Activated CD4-positive, alpha-beta T cell treated with anti-CD3 and anti-CD28 coated beads, Interleukin-2, amount 50 U/mL, for 24 hours (primary cell): Measurements from ENCODE around the gene PAQR8.

Experiments used
- DNase-seq, 2 donors: peaks; one replicate each; pipeline ENCODE4 v3.0.0-alpha.2; 2020; ENCODE audit warnings: low read depth in 1 of 2, low spot score in 1 of 2

PAQR8 gene

GRCh38 chr6:52361945-52362442, at the start of gene PAQR8:
Gene PAQR8 (plus strand): TSS chr6:52362151. CDS start chr6:52403214, 41,063 bp downstream.
- DNase-seq, result peak; percentile 66

- no peak for DNase-seq
These were observed 49.5 kb upstream of the PAQR8 start for GRCh38 chr6:52312461-52312860.

- no peak for DNase-seq
These were observed 47.2 kb upstream of the PAQR8 start for GRCh38 chr6:52314752-52315151.

DNA sequence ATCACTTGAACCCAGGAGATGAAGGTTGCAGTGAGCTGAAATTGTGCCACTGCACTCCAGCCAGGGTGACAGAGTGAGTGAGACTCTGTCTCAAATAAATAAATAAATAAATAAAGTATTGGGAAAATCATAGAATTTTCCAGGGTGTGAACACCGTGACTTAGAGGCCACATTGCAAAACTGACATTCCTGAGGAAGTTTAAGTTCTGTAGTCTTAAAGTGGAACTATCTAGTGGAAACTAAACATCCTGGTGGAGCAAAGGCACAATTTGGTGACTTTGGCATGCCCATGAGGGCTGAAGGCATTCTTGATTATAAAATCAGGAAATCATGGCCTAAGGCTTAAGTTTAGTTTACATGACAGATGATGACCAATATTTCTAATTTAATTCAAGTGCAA, 44.7 kb upstream of the PAQR8 start:
- no peak for DNase-seq

GRCh38 chr6:52317841-52318581, 43.9 kb upstream of the PAQR8 start:
- no peak for DNase-seq

DNA sequence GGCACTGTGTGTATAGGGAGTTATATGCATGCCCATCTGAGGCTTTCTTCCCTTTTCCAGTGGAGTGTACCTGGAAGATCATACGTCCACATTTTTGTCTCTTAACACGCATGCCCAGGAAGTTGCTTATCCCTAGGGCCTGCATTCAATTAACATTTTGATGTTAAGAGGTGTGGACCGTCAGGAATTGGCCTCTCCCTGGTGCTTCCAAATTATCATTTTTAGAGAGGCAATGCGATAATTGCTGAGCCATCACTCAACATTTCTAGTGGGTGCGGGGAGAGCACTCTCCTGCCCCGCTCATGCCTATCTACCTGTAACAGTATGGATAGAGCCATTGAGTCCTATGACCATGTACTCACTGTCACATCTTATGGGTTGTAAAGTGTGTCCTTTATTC, 37.8 kb upstream of the PAQR8 start:
- DNase-seq, result no peak

DNA sequence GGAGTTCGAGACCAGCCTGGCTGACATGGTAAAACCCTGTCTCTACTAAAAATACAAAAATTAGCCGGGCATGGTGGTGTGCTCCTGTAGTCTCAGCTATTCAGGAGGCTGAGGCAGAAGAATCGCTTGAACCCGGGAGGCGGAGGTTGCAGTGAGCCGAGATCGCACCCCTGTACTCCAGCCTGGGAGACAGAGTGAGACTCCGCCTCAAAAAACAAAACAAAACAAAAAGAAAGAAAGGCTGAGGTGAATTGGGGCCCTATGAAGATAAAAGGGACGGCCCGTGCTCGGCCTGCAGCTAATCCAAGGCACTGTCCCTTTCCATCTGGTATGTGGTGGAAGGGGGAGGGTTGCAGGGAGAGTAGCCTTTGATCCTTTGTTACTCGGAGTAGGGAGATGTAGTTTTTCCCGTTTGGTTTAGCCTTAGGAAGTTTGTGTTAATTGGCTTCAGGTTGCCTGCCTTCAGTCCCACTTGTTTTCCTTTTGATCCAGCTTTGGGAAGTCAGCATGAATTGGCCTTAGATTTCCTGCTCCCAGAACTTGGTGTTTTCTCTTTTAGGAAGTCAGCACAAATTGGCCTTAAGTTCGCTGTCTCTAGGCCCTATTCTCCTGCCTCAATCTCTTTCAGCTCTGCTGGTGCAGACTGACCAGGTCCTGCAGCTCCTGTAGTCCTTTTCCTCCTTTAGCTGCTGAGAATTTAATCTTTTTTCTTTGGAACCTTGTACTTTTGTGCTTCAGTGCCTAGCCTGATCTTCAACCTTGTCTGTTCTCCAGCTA, 36.1 kb upstream of the PAQR8 start:
- DNase-seq, result no peak

DNA sequence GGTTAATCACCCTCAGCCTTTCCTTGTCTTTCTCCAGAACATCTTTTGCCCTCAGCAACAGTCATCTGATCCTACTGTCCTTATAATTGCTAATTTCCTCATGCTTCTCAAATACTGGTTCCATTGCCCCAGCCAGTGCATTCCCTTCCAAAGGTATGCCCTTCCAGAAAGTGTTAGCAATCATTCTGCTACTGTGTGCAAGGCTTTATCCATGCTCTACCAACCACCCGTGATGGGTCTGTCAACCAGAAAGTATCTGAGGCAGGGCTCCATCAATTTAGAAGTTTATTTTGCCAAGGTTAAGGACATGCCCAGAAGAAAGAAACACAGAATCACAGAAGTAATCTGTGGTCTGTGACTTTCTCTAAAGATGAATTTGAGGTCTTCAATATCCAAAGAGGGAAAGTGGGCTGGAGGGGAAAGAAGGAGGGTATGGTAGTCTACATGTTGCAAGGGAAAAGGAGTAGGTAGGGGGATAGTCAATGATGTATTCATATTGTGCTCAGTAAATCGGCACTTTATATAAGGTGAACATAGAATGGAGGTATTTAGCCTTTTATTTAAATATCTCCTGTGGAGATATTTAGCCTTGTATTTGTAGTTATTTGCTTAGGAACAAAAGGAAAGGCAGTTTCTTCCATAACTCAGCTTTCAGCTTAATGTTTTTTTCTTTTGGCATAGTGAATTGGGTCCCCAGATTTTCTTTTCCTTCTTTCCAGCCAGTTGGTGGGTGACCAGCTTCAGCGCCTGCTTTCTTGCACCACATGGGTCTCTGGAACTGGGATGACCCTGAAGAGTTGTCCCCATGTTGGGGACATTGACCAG, 35.2 kb upstream of the PAQR8 start:
- no peak for DNase-seq

DNA sequence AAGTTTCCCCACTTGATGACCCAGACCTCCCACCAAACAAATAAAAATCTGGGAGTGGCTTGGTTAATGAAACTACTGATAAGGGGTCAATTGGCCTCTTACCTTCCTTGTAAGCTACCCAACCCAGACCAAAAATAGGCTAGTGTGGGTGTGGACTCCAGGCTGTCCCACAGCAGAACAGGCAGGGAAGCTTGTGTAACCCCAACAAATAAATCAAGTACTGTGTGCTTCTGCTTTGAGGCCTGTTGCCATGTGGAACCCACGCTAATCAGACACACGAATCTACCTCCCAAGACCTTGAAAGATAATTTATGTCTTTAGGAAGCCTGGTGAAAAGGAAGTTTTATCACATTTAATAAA, 33.7 kb upstream of the PAQR8 start:
- DNase-seq, result no peak

DNA sequence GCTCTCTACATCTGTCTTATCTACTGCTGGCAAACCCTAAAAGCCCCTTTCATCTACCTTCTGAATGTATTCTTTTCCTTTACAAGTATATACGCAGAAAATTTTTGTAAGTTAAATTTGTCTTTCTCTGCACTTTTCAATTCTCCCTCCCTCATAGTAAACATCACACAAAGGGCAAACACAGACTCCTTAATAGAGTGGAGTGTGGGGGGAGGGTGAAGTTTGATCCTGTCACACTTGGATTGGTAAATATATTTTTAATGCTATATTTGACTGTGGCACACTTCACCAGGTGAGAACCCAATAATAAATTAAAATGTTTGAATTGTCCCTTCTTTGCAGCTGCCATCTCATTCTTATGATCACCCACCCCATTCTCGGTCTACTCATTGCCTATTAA, 33.2 kb upstream of the PAQR8 start:
- DNase-seq, result no peak

GRCh38 chr6:52330470-52330869, 31.5 kb upstream of the PAQR8 start:
- no peak for DNase-seq

GRCh38 chr6:52331793-52332457, 30.0 kb upstream of the PAQR8 start:
- no peak for DNase-seq

- no peak for DNase-seq
These were observed 28.1 kb upstream of the PAQR8 start for GRCh38 chr6:52333840-52334200.

DNA sequence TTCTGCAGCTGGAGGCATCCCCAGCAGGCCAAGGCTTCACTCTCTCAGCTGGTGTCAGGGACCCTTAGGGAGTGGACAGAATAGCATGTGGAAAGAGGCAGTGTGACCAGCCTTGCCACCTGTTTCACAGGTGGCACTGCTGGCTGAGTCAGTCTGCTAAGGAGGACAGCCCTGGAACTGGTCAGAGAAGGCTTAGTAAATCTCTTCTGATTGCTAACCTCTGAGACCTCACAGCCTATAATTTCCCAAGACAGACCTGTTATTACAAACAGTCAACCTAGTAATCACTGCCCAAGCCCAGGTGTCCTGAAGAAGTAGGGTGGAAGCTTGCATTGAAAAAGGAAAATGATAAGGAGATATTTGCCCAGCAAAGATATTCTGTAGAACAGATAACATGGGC, 26.4 kb upstream of the PAQR8 start:
- no peak for DNase-seq

DNA sequence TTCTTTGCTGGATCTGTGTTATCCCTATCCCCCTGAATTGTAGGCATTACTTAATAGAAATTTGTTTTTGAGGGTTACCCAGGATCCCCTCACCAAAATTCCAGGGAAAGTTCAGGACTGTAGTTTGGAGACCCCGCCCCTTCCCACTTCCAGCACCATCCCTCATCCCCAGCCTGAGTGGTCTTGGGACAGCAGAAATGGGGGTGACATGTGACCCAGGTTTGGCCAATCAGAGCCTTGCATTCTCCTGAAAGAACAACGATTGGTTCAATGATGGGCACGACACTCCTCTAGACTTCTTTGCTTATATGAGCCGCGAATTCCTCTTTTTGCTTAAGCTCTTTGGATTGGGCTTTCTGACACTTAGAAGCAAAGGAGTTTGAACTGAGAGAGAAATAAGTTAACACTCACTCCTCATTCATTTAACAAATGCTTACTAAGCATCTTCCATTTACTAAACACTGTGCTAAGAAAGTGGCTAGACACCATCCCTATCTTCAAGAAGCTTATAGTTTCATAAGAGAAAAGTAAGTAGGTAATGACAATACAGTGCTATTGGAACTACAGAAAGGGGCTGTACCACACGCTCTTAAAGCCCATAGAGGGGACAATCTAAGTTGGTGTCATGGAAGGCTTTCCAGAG, 24.9 kb upstream of the PAQR8 start:
- no peak for DNase-seq

GRCh38 chr6:52337633-52338290, 24.2 kb upstream of the PAQR8 start:
- DNase-seq, result no peak

- no peak for DNase-seq
These were observed 21.4 kb upstream of the PAQR8 start for GRCh38 chr6:52340603-52340880.

- DNase-seq, result no peak
These were observed 20.2 kb upstream of the PAQR8 start for GRCh38 chr6:52341561-52342260.

- DNase-seq, result no peak
These were observed 16.6 kb upstream of the PAQR8 start for GRCh38 chr6:52345311-52345710.

DNA sequence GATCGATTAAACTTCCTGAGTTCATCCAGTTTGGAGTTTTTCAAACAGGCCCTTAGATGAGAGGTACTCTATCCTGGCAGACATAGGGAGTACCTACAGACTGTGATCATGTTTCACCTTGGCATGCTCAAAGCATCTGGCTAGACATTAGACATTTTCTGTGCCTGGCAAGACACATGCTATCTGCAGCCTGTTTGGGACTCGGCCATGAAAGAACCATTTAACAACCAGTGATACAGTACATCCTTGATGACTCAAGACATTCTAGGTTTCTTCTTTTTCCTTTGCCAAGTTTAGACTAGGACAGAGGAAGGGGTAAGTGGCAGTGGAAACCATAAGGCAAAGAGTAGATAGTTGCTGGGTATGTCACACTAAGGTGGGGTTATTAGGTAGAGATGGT, 15.4 kb upstream of the PAQR8 start:
- DNase-seq, result no peak
